K562 (cell line): Measurements from ENCODE around the gene MYL11. TPM values are rescaled to one million over a fixed set of nuclear protein-coding genes. Genes with fewer than 3 reads are reported as not detected.

Experiments used
- BRF1 ChIP-seq: IDR thresholded peaks from 3 replicates; pipeline ENCODE4 v1.6.1; 2011; ENCODE audit warnings: borderline replicate concordance, mild to moderate bottlenecking; ENCODE audit not compliant: insufficient read length; ENCODE audit errors: extremely low read depth
- BRF2 ChIP-seq: IDR thresholded peaks from 3 replicates; pipeline ENCODE4 v1.6.1; 2011; ENCODE audit warnings: borderline replicate concordance, mild to moderate bottlenecking; ENCODE audit not compliant: insufficient read length, insufficient read depth
- CBX5 ChIP-seq: IDR thresholded peaks from 2 replicates; pipeline ENCODE4 v1.6.1; 2014; ENCODE audit warnings: low read depth, borderline replicate concordance
- CHD7 ChIP-seq: fragments of 200-600 bp; sonication (generic); IDR thresholded peaks from one replicate; pipeline ENCODE4 v1.6.1; 2012; ENCODE audit warnings: mild to moderate bottlenecking, low read depth, low read length, inconsistent platforms
- FOS ChIP-seq: IDR thresholded peaks from 3 replicates; pipeline ENCODE4 v1.6.1; 2011; ENCODE audit not compliant: insufficient read length; ENCODE audit errors: extremely low read depth
- KDM1A ChIP-seq, 2 experiments: fragments of 450-650 bp; IDR thresholded peaks; 2 replicates each; pipeline ENCODE4 v1.6.1; 2016; ENCODE audit warnings: mild to moderate bottlenecking in 2 of 2
- POLR2B ChIP-seq: fragments of 450-650 bp; IDR thresholded peaks from 2 replicates; pipeline ENCODE4 v1.6.1; 2018; ENCODE audit warnings: low read depth; ENCODE audit not compliant: partially characterized antibody
- POU5F1 ChIP-seq: fragments of 150-350 bp; IDR thresholded peaks from 2 replicates; pipeline ENCODE4 v1.6.1; 2014; ENCODE audit warnings: borderline replicate concordance, low read length, low read depth, mild to moderate bottlenecking; ENCODE audit not compliant: partially characterized antibody
- PYGO2 ChIP-seq: fragments of 450-650 bp; IDR thresholded peaks from 2 replicates; pipeline ENCODE4 v1.6.1; 2016; ENCODE audit warnings: mild to moderate bottlenecking, missing genetic modification characterization, moderate library complexity, missing compliant biosample characterization
- SLC30A9 ChIP-seq: fragments of 250-450 bp; sonication (Bioruptor Pico); IDR thresholded peaks from 2 replicates; pipeline ENCODE4 v1.8.0; 2022; ENCODE audit warnings: mild to moderate bottlenecking, moderate library complexity
- TBP ChIP-seq: optimal IDR thresholded peaks from 2 replicates; pipeline ENCODE3; 2011; ENCODE audit warnings: low read depth, low read length, improper control_type of control experiment
- TCF15 ChIP-seq: fragments of 250-450 bp; sonication (Bioruptor Pico); IDR thresholded peaks from 2 replicates; pipeline ENCODE4 v1.8.0; 2022; ENCODE audit warnings: moderate library complexity, mild to moderate bottlenecking, inconsistent platforms
- ZNF512 ChIP-seq: IDR thresholded peaks from 2 replicates; pipeline ENCODE4 v1.6.1; 2016; ENCODE audit warnings: missing genetic modification characterization, missing compliant biosample characterization
- polyA plus RNA-seq, 8 experiments: library from polyadenylated mRNA; depleted of rRNA in 4 of 8; stranded (reverse) in 5 of 8; unstranded in 3 of 8; fragments of >200 nt; fragmentation: Nextera tagmentation in 2 of 8; fragmentation: Illumina TruSeq in 1 of 8; extraction: Ambion mirVana in 2 of 8; extraction: Trizol in 1 of 8; gene quantifications; 2 replicates each; pipeline versions ENCODE4 v1.2.1 to v1.2.3, GENCODE V29; 2011 to 2014; ENCODE audit warnings: inconsistent platforms in 1 of 8, missing spikeins in 1 of 8
- total RNA-seq, 7 experiments: library from RNA; depleted of rRNA in 6 of 7; stranded (reverse); fragments of >200 nt in 6 of 7; fragmentation: Illumina TruSeq in 2 of 7; extraction: Trizol in 2 of 7; gene quantifications; 2 replicates each; pipeline versions ENCODE4 v1.2.1 to v1.2.3, GENCODE V29; 2011 to 2021; ENCODE audit warnings: low replicate concordance in 1 of 7

MYL11 gene
- total and polyA plus RNA-seq, 9 of the 15 experiments (the other 6 are each of a cell fraction or from before 2014, with no cell fraction given), result 0.31 to 1.5 (median 0.73) TPM; not detected in 4

- TF ChIP-seq CHD7 (no peak), PYGO2 (tag) (no peak), FOS (peak; percentile 47), BRF1 (no peak), TCF15 (CRISPR knock-in tag) (no peak), BRF2 (no peak), TBP (peak; percentile 74), SLC30A9 (CRISPR knock-in tag) (no peak), ZNF512 (tag) (no peak), CBX5 (no peak), POLR2B (peak; percentile 52), KDM1A (IDR thresholded peaks at IDR 0.05) (peak; percentile 22 to 24; a peak in 2 of 4 replicates), POU5F1 (no peak)
Measured at GRCh38 chr16:30381291-30382041, 6.9 kb downstream of the MYL11 start (continued).
